GM18507 (cell line): ENCODE measurements around the gene CD109.
A peak's percentile ranks its signal among the peaks of the same experiment; 100 is the strongest.
"Not testable (repeated sequence)": the region's sequence is repeated elsewhere in the genome, so short reads cannot be mapped to it uniquely, and the experiment has no call there.

ENCODE experiments used
- DNase-seq: peaks from one replicate; pipeline ENCODE4 v3.0.0; 2011; ENCODE audit warnings: low read depth; ENCODE audit not compliant: insufficient read length; ENCODE audit errors: extremely low spot score
- FAIRE-seq: peaks from 2 replicates; lab custom pipeline; 2011; peaks lifted over from hg19 to GRCh38; lab: Jason Lieb, UNC

The CD109 gene

DNA sequence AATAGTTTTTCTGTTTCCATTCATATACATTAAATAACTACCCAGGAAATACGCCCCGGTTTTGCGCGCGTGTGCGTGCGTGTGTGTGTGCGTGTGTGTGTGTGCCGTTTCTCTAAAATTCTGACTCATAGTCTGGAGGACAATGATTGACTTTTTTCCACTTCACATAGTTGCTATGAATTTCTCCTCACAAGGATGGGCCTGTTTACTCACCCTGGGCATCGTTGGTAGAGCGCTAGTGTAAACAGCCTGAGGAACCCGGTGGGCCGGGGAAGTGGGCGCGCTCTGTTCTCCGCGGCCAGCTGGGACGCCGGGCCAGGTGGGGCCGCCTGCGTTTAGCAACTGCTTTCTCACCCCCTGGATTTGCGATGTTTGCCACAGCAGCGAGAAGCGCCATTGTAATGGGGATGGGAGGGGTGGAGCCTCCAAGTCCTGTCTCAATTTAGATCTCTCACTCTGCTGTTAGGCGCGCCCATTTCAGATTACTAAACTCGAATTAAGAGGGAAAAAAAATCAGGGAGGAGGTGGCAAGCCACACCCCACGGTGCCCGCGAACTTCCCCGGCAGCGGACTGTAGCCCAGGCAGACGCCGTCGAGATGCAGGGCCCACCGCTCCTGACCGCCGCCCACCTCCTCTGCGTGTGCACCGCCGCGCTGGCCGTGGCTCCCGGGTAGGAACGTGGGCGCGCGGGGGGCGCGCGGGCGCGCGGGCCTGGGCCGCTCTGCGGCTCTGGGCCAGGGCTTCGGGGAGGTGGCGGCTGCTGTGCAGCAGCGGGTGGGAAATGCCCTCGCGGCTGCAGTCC is at the start of gene CD109:
Gene CD109, plus strand, starts transcription at position 585 of the 803 bp plus-strand sequence. Its CDS starts 13 bp downstream, at position 598.
- DNase-seq (no peak), FAIRE-seq (peak; percentile 36)

DNA sequence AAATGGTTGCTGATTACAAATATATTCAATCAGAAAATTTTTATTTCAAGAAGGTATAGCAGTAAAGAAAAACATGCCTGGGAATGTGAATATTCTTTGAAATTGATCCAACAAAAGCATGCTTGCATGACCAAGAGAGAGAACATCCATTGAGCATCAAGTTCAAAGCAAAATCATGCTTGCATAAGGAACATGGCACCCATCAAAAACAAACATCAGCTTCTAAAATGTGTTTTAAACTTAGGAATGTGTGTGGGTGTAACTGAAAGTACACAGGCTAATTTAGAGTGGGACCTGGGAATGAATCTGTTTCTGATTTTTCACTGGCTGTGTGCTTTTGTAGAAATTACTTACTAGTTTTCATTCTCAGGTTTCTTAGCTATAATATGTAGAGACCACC is 47.8 kb upstream of the CD109 start:
- no peak for FAIRE-seq
- no peak for DNase-seq

DNA sequence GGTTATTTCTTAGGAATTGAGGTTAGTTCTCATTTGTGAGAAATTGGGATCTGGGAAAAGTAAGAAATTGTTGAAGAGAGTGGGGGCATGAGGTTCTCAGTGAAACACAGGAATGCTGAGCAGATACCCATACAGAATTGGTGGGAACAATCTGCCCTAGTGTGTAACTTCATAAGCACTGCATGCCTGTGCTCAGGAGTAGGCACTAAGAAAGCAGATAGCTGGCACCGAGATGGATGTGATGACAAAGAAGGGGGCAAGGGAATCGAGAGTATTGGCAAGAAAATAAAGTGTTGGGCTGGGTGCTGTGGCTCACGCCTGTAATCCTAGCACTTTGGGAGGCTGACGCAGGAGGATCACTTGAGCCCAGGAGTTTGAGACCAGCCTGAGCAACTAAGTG is 46.2 kb upstream of the CD109 start:
- no peak for FAIRE-seq
- no peak for DNase-seq

DNA sequence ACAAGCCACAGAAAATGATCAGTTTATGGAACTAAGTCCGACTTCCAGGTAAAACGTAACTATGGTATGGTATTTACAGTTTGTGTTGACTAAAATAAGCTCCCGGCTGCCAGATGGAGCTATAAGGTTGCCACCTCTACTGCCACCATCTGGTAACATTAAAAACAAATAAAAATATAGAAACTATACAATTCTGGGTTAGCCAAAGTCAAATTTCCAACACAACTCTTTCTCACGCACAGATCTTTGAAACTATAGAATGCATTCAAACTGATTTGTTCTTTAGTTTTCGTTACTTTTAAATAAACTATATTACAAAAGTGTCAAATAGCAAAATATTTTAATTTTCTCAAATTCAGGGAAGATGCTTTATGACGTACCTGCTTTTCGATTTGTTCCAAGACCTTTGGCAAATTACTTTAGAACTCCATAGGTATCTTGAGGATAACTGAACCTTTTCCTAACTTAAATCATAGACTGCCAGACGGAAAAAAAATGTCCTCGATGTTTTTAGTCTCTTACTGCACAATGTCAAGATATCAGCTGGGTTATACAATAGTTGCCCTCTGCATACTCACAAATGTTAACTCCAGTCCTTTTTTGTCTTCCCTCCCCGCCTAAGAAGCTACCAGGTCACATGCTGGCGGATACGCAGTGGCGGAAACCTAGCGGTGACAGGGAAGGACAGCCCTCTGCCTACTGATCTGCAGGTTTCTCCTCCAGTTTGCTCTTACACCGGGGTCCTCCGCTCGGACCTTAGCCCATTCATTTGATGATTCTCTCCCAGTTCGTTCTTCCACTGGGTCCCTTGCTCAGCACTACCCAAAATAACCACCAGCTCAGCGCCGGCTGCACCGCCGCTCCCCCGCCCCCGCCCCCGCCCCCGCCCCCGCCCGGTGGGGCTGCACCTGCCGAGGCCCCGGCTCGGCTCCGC is 43.1 kb upstream of the CD109 start:
- FAIRE-seq: peak; percentile 76
- DNase-seq: peak; percentile 42

DNA sequence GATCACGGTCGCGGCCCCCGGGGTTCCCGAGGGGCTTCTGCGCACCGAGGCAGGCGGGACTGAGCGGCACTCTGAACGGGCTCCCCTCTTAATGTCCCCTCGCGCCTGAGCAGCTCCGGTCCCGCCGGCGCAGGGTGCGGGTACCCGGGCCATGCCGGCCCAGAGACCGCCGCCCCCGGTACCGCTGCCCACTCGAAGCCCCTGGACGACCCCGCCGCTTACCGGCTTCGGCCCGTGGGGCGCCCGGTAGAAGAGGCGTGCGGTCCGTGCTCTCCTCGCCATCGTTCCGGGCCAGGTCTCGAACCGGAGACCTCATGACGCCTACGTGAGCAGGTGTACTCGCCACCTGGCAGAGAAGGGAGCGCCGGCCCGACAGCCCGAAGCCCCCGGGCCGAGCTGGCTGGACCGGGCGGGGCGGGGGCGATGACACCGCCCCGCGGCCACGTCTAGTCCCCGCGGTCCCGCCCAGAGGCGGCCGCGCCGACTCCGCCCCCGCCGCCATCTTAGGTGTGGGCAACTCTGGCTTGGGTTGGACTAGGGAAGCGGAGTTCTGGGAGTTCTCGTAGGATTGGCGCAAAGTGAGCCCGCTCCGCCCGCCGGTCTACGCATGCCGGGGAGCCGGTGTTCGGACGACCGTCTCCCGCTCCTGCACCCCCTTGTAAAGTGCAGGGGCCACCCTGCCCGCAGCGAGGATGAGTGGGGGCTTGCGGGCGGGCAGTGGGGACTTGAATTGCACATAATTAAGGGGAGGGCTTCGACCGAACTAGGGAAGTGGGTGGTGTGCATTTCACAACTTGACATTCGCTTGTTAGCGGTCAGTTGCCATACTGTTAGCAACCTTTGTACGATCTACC is 42.2 kb upstream of the CD109 start, which contains the start of gene SLC17A5:
Gene SLC17A5, minus strand, starts transcription at position 422 of the 854 bp plus-strand sequence. Its CDS starts 106 bp downstream, at position 316.
- FAIRE-seq (peak; percentile 88), DNase-seq (peak; percentile 87)

DNA sequence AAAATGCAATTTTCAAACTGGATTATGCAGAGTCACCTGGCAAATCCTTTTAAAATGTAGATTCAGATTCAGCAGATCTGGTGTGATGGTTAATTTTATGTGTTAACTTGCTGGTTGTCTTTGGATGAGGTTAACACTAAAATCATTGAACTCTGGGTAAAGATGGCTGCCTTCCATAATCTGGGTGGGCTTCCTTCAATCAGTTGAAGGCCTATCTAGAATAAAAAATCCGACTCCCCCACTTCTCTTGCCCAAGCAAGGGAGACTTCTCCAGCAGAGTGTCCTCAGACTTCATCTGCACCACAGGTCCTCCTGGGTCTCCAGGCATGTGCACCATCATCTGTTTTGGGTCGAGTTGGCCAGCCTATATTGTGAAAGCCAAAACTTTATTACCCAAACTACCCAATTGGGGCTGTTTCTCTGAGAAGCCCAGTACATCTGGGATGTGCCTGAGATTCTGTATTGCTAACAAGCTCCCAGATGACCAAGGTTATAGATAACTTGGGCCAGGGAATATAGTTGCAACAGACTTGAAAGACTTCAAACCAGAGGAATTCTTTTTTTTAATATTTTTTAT is 40.6 kb upstream of the CD109 start:
- DNase-seq (no peak), FAIRE-seq (no peak)

DNA sequence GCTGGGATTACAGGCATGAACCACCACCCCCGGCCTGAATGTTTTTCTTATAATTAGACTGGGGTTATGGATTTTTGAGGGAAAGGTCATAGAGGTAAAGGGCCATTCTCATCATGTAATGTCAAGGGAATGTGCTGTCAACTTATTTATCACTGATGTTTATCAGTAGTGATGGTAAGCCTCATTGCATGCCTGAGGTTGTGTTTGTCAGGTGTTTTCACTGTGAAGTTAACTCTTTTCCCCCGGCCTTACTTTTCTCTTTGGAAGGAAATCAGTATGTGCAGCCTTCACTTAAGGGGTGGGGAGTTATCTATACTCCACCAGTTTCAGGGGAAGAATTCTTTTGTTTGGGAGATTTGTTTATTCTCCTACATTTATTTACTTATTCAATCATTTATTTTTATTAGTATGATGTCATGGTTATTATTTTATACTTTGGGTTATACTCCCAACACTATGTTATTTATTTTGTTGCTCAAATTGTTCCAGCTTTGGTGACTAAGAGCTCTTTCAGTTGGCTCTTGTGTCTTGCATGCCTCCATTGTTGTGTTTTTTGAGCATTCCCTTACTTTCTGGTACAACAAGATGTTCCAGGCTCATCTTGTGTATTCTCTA is 39.4 kb upstream of the CD109 start:
- DNase-seq: no peak
- FAIRE-seq: no peak

DNA sequence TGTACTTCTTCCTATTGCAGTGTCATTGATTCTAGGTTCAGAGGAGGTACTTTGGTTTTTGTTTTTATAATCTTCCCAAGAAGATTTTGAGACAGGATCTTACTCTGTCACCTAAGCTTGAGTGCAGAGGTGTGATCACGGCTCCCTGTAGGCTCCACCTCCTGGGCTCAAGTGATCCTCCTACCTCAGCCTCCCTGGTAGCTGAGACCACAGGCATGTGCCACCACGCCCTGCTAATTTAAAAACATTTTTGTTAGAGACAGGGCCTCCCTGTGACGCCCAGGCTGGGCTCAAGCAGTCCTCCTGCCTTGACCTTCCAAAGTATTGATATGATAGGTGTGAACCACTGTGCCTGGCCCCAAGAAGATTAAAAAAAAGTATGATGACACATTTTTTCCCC is 38.8 kb upstream of the CD109 start:
- no peak for FAIRE-seq
- no peak for DNase-seq

DNA sequence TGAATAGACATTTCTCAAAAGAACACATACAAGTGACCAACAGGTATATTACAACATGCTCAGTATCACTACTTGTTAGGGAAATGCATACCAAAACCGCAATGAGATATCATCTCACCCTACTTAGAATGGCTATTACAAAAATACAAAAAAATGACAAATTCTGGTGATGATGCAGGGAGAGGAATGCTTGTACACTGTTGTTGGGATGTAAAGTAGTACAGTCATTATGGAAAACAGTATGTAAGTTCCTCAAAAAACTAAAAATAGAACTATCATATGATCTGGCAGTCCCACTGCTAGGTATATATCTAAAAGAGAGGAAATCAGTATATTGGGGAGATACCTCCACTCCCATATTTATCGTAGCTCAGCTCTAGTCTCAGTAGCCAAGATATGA is 31.3 kb upstream of the CD109 start:
- DNase-seq (no peak), FAIRE-seq (no peak)

DNA sequence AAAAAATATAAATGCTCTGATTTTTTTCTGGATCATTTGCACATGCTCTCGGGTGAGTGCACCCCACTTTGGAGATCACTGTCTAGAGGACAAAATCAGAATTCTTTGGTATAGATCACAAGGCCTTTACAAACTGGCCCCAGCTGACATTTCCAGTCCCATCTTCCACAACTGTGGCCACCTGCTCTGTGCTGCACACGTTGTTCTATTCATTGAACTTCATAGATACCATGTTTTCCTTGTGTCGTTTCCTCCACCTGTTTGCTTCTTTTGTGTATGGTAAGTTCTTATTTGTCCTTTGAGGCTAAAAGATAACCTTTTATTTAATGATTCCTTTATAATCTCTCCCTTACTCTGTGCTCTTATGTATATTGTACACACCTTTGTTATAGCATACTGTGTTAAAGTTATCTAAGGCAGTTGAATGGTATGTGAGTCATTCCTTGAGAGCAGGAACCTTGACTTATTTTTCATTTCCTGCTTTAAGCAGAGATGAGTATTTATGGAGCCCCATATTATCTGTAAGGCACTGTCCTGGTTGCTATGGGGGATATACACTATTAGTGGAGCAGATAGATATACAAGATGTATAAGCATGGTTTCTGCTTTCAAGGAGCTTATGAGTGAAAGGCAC is 30.2 kb upstream of the CD109 start:
- DNase-seq (no peak), FAIRE-seq (no peak)

DNA sequence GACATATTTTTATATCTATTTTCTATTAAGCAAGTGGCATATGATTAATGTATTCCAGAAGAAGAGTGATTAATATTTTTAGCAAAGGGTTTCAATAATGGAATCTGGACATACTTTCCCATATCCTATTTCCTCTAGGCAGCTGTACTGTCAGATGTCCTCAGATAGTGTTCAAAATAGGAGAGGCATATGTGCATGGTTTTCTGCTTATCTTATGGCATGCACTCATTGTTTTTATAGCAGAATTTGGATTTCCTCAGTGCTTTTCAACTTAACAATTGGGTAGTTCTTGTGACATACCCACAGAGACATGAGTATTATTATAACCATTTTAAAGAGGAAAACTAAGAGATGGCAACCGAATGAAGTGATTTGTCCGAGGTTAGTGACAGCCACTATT is 29.6 kb upstream of the CD109 start:
- FAIRE-seq (no peak), DNase-seq (no peak)

DNA sequence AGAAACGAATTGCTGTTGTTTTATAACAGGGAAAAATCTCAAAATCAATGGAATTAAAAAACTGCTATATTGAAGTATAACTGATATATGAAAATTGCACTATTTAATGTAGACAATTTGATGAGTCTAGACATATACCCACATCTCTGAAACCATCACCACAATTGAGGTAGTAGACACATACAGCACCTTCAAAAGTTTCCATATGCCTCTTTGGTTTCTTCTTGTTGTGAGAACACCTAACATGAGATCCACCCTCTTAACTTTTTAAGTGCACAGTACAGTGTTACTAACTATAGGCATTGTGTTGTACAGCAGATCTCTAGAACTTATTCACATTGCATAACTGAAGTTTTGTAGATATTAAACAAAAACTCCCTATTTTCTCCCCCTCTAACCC is 28.2 kb upstream of the CD109 start:
- FAIRE-seq (no peak), DNase-seq (no peak)

DNA sequence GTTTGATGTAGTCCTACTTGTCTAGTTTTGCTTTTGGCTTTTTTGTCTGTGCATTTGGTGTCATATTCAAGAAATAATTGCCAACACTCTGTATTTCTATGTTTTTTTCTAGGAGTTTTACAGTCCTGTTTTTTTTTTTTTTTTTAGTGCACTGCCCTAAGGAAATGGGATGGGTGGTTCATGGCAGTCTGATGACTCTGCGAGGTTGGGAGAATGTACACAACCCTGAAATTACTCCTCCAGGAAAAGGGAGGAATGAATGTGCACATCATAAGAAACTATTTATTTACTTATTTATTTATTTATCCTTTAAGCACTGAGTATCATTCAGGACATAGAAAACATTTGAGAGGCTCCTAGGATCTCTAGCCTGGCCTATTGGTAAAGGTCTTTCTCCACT is 27.0 kb upstream of the CD109 start:
- FAIRE-seq (no peak), DNase-seq (no peak)

DNA sequence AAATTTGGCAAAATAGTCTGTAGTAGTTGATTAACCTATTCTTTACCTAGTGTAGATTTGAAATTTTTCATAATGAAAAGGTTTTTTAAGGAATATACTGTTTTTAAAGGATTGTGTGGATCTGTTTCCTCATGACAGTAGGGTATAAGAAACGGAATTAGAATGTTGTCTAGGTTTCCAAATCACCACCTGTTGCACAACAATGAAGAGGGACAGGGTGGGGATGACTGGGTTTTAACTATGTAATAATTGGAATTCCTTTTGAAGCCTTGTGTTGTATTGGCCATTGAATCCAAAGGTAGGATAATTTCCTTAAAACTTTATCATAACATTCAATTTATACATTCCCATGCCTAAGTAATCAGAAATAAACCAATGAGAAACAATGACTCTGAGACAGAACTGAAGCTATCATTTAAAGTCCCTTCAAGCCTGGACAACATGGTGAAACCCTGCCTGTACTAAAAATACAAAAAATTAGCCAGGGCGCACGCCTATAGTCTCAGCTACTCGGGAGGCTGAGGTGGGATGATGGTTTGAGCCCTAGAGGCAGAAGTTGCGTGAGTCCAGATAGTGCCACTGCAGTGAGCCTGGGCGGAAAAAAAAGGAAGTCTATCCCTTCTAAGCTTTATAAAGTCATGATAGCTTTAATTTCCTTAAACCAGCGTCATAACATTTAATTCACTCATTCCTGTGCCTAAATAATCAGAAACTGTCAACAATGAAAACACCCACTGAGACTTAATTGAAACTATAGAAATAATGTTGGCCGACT is 23.9 kb upstream of the CD109 start:
- DNase-seq (no peak), FAIRE-seq (no peak)

DNA sequence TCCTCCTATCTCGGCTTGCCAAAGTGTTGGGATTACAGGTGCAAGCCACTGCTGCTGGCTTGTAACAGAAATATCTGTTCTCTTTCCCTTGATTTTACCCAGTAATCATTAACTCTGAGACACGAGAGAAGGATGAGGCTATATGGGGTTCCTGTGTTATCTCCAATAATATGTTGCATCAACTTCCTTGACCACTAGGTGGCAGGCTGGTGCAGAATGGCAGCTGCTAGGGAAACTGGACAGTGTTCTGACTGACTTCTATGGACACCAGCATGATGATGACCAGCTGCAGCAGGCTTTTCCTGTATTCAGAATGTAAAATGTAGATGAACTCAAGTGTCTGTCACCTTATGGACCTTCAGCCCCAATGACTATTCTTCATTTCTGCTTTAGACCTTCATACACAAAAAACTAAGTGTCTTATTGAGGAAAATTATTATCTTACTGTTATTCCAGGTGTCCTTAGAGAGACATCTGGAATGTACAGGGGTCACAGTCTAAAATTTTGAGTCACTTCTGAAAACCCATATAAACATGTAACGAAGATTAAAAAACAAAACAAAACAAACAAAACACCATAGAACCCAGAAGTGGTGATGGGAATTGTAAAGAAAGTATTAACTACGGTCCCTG is 20.4 kb upstream of the CD109 start:
- DNase-seq: peak; percentile 28

DNA sequence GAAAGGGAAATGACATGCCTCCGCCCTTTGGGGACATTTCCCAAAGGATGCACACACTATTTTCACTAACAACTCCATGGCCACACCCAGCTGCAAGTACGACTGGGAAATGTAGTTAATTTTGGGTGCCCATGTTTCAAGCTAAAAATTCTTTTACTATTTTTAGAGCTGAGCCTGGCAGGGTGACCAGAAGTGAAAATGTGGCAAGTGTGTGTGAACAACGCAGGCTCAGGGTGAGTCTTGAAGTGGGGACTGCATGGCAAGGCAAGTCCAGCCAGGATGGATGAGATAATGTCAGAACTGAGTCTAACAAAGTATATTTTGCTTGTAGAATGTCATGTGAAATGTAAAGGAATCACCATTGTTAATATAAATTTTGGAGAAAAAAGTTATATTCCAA is 17.0 kb upstream of the CD109 start:
- FAIRE-seq (no peak), DNase-seq (no peak)

More for the DNA sequence above, 20.4 kb upstream of the CD109 start:
- peak; percentile 92 for FAIRE-seq

DNA sequence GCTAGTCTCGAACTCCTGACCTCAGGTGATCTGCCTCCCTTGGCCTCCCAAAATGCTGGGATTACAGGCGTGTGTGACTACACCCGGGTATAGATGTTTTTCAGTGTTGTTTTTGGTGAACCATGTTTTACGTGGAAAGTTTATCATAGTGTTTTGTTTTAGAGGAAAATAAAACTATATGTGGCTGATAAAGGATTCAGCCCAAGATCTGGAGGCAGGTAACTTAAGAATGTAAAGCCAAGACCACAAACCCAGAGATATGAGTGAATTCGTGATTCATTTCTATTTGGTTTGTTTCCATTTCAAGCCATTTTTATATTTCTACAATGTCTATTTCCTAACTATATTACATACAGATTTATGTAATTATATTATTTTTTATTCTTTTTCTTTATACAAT is 16.2 kb upstream of the CD109 start:
- FAIRE-seq, DNase-seq: not testable (repeated sequence)
